PFSK-1 (cell line): ENCODE data around the gene ENO4.

ENCODE experiments used
- POLR2AphosphoS5 ChIP-seq: IDR thresholded peaks from 2 replicates; pipeline ENCODE4 v1.6.1; 2012; ENCODE audit warnings: low read depth, mild to moderate bottlenecking, control low read depth, low read length, moderate library complexity
- SIN3A ChIP-seq: IDR thresholded peaks from 2 replicates; pipeline ENCODE4 v1.6.1; 2012; ENCODE audit warnings: mild to moderate bottlenecking, low read length, moderate library complexity, borderline replicate concordance; ENCODE audit not compliant: insufficient read depth

DNA sequence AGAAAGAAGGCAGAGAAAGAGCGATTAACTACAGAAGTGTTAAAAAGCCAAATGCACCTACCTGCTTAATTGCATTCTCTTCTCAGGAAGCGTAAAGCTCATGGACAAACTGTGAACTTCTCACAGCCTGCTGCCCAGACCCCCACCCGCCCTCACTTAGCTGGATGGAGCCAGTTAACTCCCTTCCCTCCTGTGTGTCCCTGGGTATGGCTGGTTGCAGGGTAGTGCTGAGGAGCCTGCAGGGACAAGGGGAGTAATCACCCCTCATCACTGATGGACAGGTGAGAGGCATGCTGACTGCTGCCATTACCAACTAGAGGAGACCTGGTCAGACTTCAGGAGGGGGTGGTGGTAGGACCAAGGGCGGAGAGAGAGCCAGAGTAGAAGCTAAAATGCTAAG lies 37.5 kb downstream of the ENO4 start:
- TF ChIP-seq POLR2AphosphoS5 (no peak), SIN3A (no peak)
